Endothelial cell of umbilical vein (primary cell): ENCODE results near the gene LDLRAD2. TPM values are rescaled to one million over a fixed set of nuclear protein-coding genes. Genes with fewer than 3 reads are reported as not detected.

Experiments
- BruUV-seq: library from RNA; stranded (reverse); fragments of 400-500 nt; replicated peaks from 2 replicates; lab custom pipeline; 2021; lab: Mats Ljungman, UMichigan
- CTCF ChIA-PET: fragments of 300-600, 350-600 bp; sonication (Branson Sonifier 250); formaldehyde crosslinking; loops from one replicate; lab custom pipeline; 2021; ENCODE audit warnings: antibody characterized with exemption, inconsistent platforms; lab: Charles Lee
- POLR2A ChIA-PET: fragments of 300-600, 350-600 bp; sonication (Branson Sonifier 250); formaldehyde crosslinking; loops from one replicate; lab custom pipeline; 2021; ENCODE audit warnings: antibody characterized with exemption, inconsistent platforms; lab: Charles Lee
- DNase-seq: peaks from one replicate; pipeline ENCODE4 v3.0.0-alpha.2; 2011; ENCODE audit warnings: low read depth, low spot score
- FAIRE-seq: peaks from 2 replicates; lab custom pipeline; 2011; peaks lifted over from hg19 to GRCh38; lab: Jason Lieb, UNC
- H2AFZ ChIP-seq: 2 replicates; pipeline ENCODE4 v1.6.0; 2012; ENCODE audit warnings: low read depth, low read length, control low read depth, inconsistent platforms
- H3K27ac ChIP-seq: 2 replicates; pipeline ENCODE4 v1.5.1; 2011; ENCODE audit warnings: low read depth, mild to moderate bottlenecking, control low read depth, low read length, moderate library complexity; ENCODE audit not compliant: insufficient read depth
- H3K27me3 ChIP-seq, 2 experiments: 2 replicates each; pipeline versions ENCODE4 v1.6.0 to v1.6.1; 2011; ENCODE audit warnings: low read length in 2 of 2, mixed read lengths in 1 of 2; ENCODE audit not compliant: control insufficient read depth in 2 of 2, insufficient read depth in 2 of 2
- H3K36me3 ChIP-seq, 2 experiments: 2 replicates in 1 of 2; 3 replicates in 1 of 2; pipeline ENCODE4 v1.5.1; 2011; ENCODE audit warnings: low read length in 2 of 2, mild to moderate bottlenecking in 1 of 2, moderate library complexity in 1 of 2; ENCODE audit not compliant: control insufficient read depth in 2 of 2, insufficient read depth in 2 of 2; ENCODE audit errors: extremely low read depth in 1 of 2
- H3K4me1 ChIP-seq: 3 replicates; pipeline ENCODE4 v1.5.1; 2011; ENCODE audit warnings: mild to moderate bottlenecking, low read length; ENCODE audit not compliant: control insufficient read depth, insufficient read depth; ENCODE audit errors: extremely low read depth
- H3K4me2 ChIP-seq: 2 replicates; pipeline ENCODE4 v1.6.1; 2011; ENCODE audit warnings: low read length, control low read depth, mixed read lengths; ENCODE audit not compliant: insufficient read depth
- H3K4me3 ChIP-seq, 3 experiments: fragments of 200-600 bp in 1 of 3; sonication (generic), shearing (Covaris generic) in 1 of 3; replicated peaks in 1 of 3; 2 replicates each; pipeline ENCODE4 v1.5.1; 2011 to 2016; ENCODE audit warnings: control low read depth in 3 of 3, low read length in 3 of 3, mild to moderate bottlenecking in 2 of 3, inconsistent platforms in 1 of 3, low read depth in 1 of 3, moderate library complexity in 1 of 3; ENCODE audit not compliant: insufficient read depth in 1 of 3
- H3K79me2 ChIP-seq: 2 replicates; pipeline ENCODE4 v1.6.0; 2012; ENCODE audit warnings: low read length, inconsistent platforms; ENCODE audit not compliant: control insufficient read depth, insufficient read depth
- H3K9ac ChIP-seq: replicated peaks from 2 replicates; pipeline ENCODE3; 2011; ENCODE audit warnings: low read length, control low read depth; ENCODE audit not compliant: insufficient read depth; ENCODE audit errors: extremely low read depth
- H3K9me1 ChIP-seq: replicated peaks from 3 replicates; pipeline ENCODE4 v1.6.0; 2011; ENCODE audit warnings: mild to moderate bottlenecking, low read length; ENCODE audit not compliant: control insufficient read depth, insufficient read depth; ENCODE audit errors: extremely low read depth
- H3K9me3 ChIP-seq: replicated peaks from 2 replicates; pipeline ENCODE4 v1.5.1; 2012; ENCODE audit warnings: low read length, inconsistent platforms; ENCODE audit not compliant: control insufficient read depth, insufficient read depth
- H4K20me1 ChIP-seq: replicated peaks from 2 replicates; pipeline ENCODE3; 2011; ENCODE audit warnings: mild to moderate bottlenecking, low read length; ENCODE audit not compliant: control insufficient read depth, insufficient read depth; ENCODE audit errors: extremely low read depth
- EZH2 ChIP-seq: IDR thresholded peaks from 2 replicates; pipeline ENCODE4 v1.6.1; 2012; ENCODE audit warnings: borderline replicate concordance, low read depth, mild to moderate bottlenecking, moderate library complexity, low read length, inconsistent platforms; ENCODE audit not compliant: severe bottlenecking
- FOS ChIP-seq: IDR thresholded peaks from 2 replicates; pipeline ENCODE4 v1.6.1; 2011; ENCODE audit warnings: mild to moderate bottlenecking, low read length, moderate library complexity, borderline replicate concordance; ENCODE audit not compliant: insufficient read depth
- GATA2 ChIP-seq: IDR thresholded peaks from 2 replicates; pipeline ENCODE4 v1.7.0; 2011; ENCODE audit warnings: low read depth, mild to moderate bottlenecking, moderate library complexity, mixed read lengths, low read length; ENCODE audit not compliant: insufficient read length, insufficient read depth
- JUN ChIP-seq: IDR thresholded peaks from 2 replicates; pipeline ENCODE4 v1.6.1; 2011; ENCODE audit warnings: borderline replicate concordance, low read depth; ENCODE audit not compliant: insufficient read length, insufficient read depth
- MYC ChIP-seq: IDR thresholded peaks from one replicate; pipeline ENCODE4 v1.6.1; 2011; ENCODE audit warnings: mild to moderate bottlenecking, low read depth, low read length
- POLR2A ChIP-seq: IDR thresholded peaks from 2 replicates; pipeline ENCODE4 v1.6.1; 2012; ENCODE audit warnings: low read depth, mild to moderate bottlenecking, control low read depth, low read length
- POLR2AphosphoS5 ChIP-seq: IDR thresholded peaks from 2 replicates; pipeline ENCODE4 v1.6.1; 2012; ENCODE audit warnings: low read depth, mild to moderate bottlenecking, control low read depth, low read length, moderate library complexity; ENCODE audit not compliant: insufficient read depth
- dilution Hi-C: fragments of 300-500 bp; cut with MboI; formaldehyde crosslinking; loops from one replicate; pipeline ENCODE4 v1.15.0; 2019; ENCODE audit warnings: low sequenced_read_pairs; ENCODE audit not compliant: extremely low pct_ligation_motif_present
- intact Hi-C: fragments of 100-400 bp; cut with micrococcal nuclease; formaldehyde crosslinking; loops from one replicate; pipeline ENCODE4 v1.10.0; 2022
- polyA plus RNA-seq, 4 experiments: library from polyadenylated mRNA; depleted of rRNA in 3 of 4; stranded (reverse) in 3 of 4; unstranded in 1 of 4; fragments of >200 nt; gene quantifications; 2 replicates each; pipeline versions ENCODE4 v1.2.1 to v1.2.3, GENCODE V29; 2011 to 2012; ENCODE audit warnings: missing spikeins in 1 of 4
- total RNA-seq: library from RNA; stranded (reverse); gene quantifications from 2 replicates; pipeline ENCODE4 v1.2.3, GENCODE V29; 2021
- TF ChIP-seq, protein P1 (sequence below), 2 donors: IDR thresholded peaks; 1 replicate in 1 of 2; 2 replicates in 1 of 2; pipeline ENCODE4 v1.5.1; 2011; ENCODE audit warnings: low read length in 2 of 2, mild to moderate bottlenecking in 2 of 2, moderate library complexity in 2 of 2, control low read depth in 1 of 2, inconsistent platforms in 1 of 2, low read depth in 1 of 2; ENCODE audit not compliant: insufficient read depth in 1 of 2; ENCODE audit errors: extremely low read depth in 1 of 2
- TF ChIP-seq, protein P2 (sequence below): IDR thresholded peaks from 2 replicates; pipeline ENCODE4 v1.6.1; 2011; ENCODE audit not compliant: insufficient read depth, insufficient read length

LDLRAD2 gene
- total and polyA plus RNA-seq, 2 donors (not counting 3 experiments of a cell fraction or from before 2014, with no cell fraction given): 0.44 TPM; not detected in 1

GRCh38 chr1:21824926-21825325, 12.9 kb downstream of the LDLRAD2 start:
- no TSS peak for BruUV-seq
- Histone ChIP-seq H3K4me2 (no peak overlapping the region), H3K27ac (no peak overlapping the region), H4K20me1 (no peaks in the 10 kb centered on the region), H2AFZ (no peak overlapping the region), H3K4me1 (peaks cover 7% of the 10 kb centered on the region), H3K79me2 (peaks cover 2% of the 10 kb centered on the region), H3K9me1 (no peaks in the 10 kb centered on the region), H3K9me3 (no peaks in the 10 kb centered on the region), H3K4me3 (no peak overlapping the region), H3K27me3 (no peaks in the 10 kb centered on the region), H3K9ac (no peak overlapping the region), H3K36me3 (peaks cover 56 to 83% of the 10 kb centered on the region in 2 experiments)
- no peak for DNase-seq
- intact Hi-C loops (no loop called here), dilution Hi-C loops (no loop called here)
- TF ChIP-seq POLR2AphosphoS5: no peak
- peak; percentile 29 for TF ChIP-seq POLR2A
- TF ChIP-seq EZH2: no peak
- no peak for TF ChIP-seq FOS
- TF ChIP-seq JUN: no peak
- ChIA-PET CTCF (no interaction called here), POLR2A (no interaction called here)
- no peak for FAIRE-seq

DNA sequence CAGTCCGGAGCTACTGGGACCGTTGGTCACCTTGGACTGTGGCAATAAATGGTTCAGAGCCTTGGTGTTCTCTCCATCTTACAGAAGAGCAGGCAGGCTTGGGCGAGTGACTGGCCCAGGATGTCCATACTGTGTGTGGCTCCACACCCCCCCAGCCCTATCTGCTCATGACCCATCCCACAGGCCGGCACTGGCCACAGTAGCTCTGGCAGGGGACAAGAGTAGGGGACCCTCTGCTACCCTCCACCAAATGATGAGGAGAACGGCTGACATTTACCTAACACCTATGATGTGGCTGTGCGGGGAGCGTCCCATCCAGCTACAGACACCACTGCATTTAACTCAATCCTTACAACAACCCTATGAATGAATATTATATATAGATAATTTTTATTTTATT, 13.3 kb downstream of the LDLRAD2 start:
- FAIRE-seq (no peak), DNase-seq (no peak)
- CTCF ChIA-PET: no interaction called here
- no TSS peak for BruUV-seq
- no peak overlapping the region for H3K4me3 ChIP-seq
- no peaks in the 10 kb centered on the region for H3K9me1 ChIP-seq
- H3K36me3 ChIP-seq: peaks cover 60 to 86% of the 10 kb centered on the region in 2 experiments
- TF ChIP-seq EZH2: no peak
- TF ChIP-seq POLR2A: no peak
- TF ChIP-seq JUN: no peak
- TF ChIP-seq, protein P1, sequence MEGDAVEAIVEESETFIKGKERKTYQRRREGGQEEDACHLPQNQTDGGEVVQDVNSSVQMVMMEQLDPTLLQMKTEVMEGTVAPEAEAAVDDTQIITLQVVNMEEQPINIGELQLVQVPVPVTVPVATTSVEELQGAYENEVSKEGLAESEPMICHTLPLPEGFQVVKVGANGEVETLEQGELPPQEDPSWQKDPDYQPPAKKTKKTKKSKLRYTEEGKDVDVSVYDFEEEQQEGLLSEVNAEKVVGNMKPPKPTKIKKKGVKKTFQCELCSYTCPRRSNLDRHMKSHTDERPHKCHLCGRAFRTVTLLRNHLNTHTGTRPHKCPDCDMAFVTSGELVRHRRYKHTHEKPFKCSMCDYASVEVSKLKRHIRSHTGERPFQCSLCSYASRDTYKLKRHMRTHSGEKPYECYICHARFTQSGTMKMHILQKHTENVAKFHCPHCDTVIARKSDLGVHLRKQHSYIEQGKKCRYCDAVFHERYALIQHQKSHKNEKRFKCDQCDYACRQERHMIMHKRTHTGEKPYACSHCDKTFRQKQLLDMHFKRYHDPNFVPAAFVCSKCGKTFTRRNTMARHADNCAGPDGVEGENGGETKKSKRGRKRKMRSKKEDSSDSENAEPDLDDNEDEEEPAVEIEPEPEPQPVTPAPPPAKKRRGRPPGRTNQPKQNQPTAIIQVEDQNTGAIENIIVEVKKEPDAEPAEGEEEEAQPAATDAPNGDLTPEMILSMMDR (IDR thresholded peaks at IDR 0.05; ENCODE audit: extremely low read depth in 1 of 2, insufficient read depth in 1 of 2, low read depth in 1 of 2, low read length in 2 of 2): no peak
- TF ChIP-seq POLR2AphosphoS5: no peak
- no peak for TF ChIP-seq FOS
- TF ChIP-seq, protein P2, sequence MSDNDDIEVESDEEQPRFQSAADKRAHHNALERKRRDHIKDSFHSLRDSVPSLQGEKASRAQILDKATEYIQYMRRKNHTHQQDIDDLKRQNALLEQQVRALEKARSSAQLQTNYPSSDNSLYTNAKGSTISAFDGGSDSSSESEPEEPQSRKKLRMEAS: no peak
- no peak for TF ChIP-seq GATA2
- no peak for TF ChIP-seq MYC
- dilution Hi-C loops: no loop called here
- no peaks in the 10 kb centered on the region for H4K20me1 ChIP-seq
- H3K27me3 ChIP-seq: no peaks in the 10 kb centered on the region
- no peaks in the 10 kb centered on the region for H3K9me3 ChIP-seq
- peaks cover 2% of the 10 kb centered on the region for H3K79me2 ChIP-seq
- no peak overlapping the region for H2AFZ ChIP-seq
- no peak overlapping the region for H3K9ac ChIP-seq
- no peak overlapping the region for H3K27ac ChIP-seq
- H3K4me2 ChIP-seq: no peak overlapping the region
- peaks cover 7% of the 10 kb centered on the region for H3K4me1 ChIP-seq
- POLR2A ChIA-PET: no interaction called here
- intact Hi-C loops: no loop called here
